GM18517 (cell line): ENCODE data around the gene ALDOC.
"Not testable (repeated sequence)": the region's sequence is repeated elsewhere in the genome, so short reads cannot be mapped to it uniquely, and the experiment has no call there.

Source experiments
- ATAC-seq: cut with Tn5 transposase; IDR thresholded peaks from one replicate; pipeline ENCODE4 v1.9.1; 2021; ENCODE audit warnings: mild to moderate bottlenecking, moderate library complexity; ENCODE audit not compliant: unreplicated experiment

Gene ALDOC

DNA sequence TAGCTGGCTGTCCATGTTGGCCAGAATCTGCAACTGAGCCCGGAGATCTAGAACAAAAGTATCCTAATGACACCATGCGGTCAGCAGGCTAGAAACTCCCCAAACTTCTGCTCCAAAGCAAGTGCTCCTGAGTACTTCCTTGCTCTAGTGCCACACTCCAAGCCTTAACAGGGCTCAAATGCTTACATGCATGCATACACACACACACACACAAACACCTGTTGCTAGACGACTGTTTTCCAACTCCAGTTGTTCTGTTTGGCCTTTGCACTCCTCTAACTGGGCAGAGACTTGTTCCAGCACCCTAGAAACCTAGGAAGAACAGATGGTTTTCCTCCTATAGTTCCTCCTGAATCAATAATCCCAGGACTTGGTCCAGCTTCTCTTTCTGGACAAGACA lies 7.7 kb upstream of the ALDOC start:
- no peak for ATAC-seq

- ATAC-seq: no peak
These were observed 5.8 kb upstream of the ALDOC start for GRCh38 chr17:28582513-28582912.

GRCh38 chr17:28580959-28581358 lies 4.3 kb upstream of the ALDOC start:
- no peak for ATAC-seq

- no peak for ATAC-seq
These were observed 2.8 kb upstream of the ALDOC start for GRCh38 chr17:28579526-28579925.

- no peak for ATAC-seq
These were observed 1.8 kb upstream of the ALDOC start for GRCh38 chr17:28578246-28579195.

- ATAC-seq: no peak
These were observed 750 bp upstream of the ALDOC start for GRCh38 chr17:28577466-28577824.

DNA sequence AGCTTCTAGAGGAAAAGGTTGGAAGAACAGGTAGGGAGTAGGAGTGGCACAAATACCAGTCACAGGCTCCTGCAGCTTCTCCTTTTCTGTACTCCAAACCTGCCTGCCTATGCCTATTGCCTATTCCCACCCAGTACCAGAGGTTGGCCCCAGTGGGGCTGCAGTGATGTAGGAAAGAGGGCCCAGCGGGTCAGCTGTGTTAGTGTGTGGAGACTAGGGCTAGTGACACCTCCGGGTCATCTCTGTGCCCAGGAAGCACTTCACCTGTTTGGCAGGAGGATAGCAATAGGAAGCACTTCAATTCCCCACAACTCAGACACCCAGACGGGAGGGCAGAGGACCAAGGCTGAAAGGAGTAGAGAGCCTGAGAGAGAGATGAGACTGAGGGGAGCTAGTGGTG lies 679 bp downstream of the ALDOC start:
- ATAC-seq: not testable (repeated sequence)

- ATAC-seq: no peak
These were observed 1.4 kb downstream of the ALDOC start for GRCh38 chr17:28575126-28575795.

DNA sequence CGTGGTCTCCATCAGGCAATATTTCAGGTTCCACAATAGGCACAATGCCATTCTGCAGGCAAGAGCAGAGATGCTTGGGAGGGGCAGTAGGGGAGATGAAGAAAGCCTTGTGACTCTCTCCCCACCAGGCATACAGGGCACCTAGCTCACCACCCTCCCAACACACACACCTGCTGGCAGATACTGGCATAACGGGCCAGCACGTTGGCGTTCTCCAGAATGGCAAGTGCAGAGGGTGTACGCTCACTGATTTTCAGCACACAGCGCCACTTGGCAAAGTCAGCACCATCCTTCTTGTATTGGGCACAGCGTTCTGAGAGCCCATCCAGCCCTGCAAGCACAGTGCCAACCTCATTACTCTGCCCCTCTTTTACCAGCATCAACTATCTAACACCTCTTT lies 2.2 kb downstream of the ALDOC start:
- ATAC-seq: no peak

GRCh38 chr17:28573966-28574480 lies 2.7 kb downstream of the ALDOC start:
- no peak for ATAC-seq

DNA sequence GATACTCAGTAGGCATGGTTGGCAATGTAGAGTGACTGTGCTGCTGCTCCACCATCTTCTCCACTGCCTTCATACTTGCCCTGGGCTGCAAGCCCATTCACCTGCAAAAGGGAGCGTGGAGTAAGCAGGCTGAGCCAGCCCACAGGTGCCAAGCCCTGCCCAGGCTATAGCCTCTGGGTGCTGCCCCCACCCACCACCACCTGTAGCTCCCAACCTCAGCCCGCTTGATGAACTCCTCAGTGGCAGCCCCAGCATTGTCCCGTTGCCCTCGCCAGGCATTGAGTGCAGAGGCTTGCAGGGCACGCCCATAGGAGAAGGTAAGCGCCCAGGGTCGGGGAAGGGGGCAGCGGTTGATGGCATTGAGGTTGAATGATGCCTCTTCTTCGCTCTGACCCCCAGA lies 3.2 kb downstream of the ALDOC start:
- no peak for ATAC-seq

- no peak for ATAC-seq
These were observed 3.7 kb downstream of the ALDOC start for GRCh38 chr17:28573040-28573380.

DNA sequence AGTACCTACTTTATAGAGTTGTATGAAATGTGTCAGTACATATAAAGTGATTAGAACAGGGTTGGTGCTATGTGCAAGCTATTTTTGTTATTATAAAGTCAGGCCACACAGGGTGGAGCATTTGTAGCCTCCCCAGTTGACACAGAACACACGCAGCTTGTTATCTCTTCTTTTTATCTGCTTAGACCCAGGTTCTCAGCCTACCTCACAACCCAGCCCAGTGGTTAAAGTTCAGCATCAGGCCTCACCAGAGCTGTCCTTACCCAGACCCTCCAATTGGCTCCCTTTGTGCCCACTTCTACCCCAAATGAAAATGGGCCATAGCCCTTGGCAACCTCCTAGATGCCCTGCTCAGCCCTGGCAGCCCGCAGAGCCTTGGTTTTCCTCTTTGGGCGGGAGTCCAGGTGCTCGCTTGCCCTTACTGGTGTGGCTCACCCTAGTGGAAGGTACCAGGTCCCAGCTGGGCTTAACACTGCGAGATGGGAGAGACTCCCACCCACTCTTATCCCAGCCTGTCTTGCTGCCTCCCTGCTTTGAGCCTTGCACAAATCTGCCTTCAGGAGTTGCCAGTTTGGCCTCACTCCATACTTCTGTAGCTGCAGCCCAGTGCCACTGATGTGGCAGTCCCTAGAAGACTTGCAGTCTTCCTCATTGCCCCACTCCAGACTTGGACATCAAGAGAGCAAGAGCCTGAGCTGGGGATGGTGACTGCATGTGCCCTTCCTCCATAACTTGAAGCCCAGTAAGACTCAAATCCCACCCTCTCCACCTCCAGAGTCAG lies 4.2 kb downstream of the ALDOC start:
- ATAC-seq: no peak

- peak; percentile 65 for ATAC-seq
These were observed 5.2 kb downstream of the ALDOC start, which contains the start of gene PIGS for GRCh38 chr17:28571361-28572122. Gene PIGS (minus strand): TSS chr17:28571524. CDS start chr17:28571496, 28 bp downstream.

DNA sequence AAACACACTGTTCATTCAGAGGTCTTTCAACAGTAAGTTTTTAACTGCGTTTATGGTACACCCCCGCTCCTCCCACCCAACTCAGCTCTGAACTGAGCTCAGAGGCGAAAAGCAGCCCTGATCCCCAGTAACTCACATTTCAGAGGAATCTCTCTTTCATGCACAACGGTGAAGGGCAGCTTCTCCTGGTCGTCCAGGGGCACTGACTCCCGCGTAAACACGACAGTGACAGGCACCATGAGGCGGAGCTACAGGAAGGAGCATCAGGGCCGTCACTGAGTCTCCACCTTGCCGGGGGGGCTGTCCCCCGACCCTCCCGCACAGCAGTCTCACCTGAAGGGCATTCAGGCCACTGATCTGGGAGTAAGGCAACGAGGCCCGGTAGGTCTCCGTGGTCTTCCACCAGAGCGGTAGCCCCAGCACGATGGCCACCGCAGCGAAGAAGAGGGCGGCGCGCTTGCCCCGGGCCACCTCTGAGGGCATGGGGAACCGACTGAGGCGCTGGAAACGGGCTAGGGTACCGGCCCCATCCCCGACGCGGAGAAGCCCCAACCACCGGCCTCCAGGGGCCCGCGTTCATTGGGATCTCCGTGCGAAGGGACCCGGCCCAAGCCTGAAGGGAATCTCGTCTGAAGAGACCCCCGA lies 5.9 kb downstream of the ALDOC start:
- ATAC-seq: peak; percentile 21

DNA sequence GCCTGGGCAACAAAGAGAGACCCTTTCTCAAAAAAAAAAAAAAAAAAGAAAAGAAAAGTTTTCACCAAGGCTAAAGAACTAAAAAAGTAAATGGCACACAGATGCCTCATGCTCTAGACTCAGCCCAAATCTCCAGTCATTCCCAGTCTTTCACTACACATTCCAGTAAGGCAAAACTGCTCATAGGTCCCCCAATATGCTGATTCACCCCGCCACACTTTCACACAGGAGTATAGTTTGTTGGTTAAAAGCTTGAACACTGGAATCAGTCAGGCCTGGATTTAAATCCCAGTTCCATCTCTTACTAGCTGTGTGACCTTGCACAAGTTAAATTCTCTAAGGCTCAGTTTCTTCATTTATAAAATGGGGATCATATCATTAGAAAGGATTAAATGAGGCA lies 7.2 kb downstream of the ALDOC start:
- no peak for ATAC-seq

GRCh38 chr17:28567604-28568003 lies 9.1 kb downstream of the ALDOC start:
- ATAC-seq: peak; percentile 44

DNA sequence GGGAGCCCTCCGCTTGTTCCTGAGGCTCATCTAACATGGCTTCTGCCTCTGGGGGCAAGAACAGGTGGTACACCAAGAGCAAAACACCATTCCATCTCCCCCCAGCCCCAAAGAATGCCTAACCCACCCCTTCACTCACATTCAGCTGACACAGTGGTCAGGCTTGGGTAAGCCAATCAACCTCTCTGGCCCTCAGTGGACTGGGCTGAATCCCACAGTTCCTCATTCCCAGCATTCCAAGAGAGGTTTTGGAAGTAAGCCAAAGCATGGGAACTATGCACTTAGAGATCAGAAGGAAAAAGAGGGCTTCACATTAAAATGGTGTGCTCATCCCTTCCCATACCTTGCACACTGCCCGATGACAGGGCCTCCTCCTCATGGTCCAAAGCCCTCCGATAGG lies 13.2 kb downstream of the ALDOC start:
- ATAC-seq: no peak

DNA sequence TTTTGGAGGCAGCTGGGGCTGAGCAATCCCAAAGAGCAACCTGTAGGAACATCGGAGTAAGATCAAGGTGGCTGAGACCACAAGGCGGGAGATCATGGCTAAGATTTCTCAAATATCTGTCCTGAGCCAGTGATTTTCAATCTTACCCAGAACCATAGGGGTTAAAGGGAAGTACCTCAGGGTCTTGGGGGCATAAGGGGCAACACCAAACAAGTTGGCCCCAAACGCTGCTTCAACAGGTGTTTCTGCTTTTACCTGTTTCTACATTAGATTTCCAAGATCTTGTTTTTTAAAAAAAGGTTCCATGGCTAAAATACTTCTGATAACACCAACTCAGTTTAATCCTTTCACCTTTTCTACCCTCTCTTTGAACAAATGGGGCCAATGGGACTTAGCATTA lies 21.7 kb downstream of the ALDOC start:
- no peak for ATAC-seq

DNA sequence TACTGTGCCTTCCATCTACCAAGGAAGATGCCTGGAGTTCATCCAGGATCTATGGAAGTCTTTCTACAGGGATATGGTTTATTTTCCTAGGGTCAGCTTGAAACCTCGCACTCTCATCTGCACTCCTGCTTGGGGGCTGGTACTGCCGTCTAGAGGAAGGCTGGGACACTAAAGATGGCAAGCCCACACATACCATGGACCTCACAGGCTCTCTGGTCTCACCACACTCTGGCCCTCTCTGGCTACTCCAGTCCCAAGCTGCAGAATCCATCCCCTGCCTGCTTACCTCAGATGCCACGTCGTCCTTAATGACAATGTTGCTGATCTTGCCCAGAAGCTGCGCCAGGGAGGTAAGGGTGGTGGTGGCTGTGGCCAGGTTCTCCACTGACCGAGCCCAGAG lies 22.1 kb downstream of the ALDOC start:
- no peak for ATAC-seq
